ENCODE results near the gene FKBP2.

FKBP2 gene

DNA sequence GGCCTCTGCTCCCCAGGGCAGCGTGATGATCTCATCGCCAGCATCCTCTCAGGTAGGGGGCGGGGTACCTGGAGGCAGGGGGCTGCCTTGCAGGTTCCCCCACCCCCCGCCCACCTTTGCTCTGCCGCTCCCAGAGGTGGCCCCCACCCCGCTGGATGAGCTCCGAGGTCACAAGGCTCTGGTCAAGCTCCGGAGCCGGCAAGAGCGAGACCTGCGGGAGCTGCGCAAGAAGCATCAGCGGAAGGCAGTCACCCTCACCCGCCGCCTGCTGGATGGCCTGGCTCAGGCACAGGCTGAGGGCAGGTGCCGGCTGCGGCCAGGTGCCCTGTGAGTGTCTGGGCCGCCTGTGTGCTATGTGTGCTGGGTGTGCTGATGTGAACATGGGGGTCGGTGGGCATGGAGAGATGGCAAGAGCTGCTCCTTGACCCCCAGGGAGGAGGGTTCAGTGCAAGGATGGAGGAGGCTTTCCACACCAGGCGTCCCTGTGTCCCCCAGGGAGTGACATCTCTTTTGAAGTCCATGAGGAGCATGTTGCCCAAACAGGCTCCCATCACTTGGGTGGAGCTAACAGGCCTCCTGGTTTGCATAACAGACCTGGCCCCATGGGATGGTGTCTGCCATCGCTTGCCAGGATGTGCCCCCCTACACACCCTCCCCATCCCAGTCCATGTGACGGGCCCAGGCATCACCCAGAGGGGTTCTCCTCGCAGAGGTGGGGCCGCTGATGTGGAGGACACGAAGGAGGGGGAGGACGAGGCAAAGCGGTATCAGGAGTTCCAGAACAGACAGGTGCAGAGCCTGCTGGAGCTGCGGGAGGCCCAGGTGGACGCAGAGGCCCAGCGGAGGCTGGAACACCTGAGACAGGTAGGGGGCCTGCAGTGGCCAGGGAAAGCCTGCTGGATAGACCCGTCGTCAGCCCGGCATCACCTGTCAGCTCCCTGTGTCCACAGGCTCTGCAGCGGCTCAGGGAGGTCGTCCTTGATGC, 24.6 kb downstream of the FKBP2 start:
- no peak for DNase-seq

GRCh38 chr11:64266339-64266738, 25.4 kb downstream of the FKBP2 start:
- no peak for DNase-seq

- peak; percentile 46 for DNase-seq
Observed at GRCh38 chr11:64267207-64267945, 26.5 kb downstream of the FKBP2 start.

- no peak for DNase-seq
Observed at GRCh38 chr11:64268025-64268892, 27.4 kb downstream of the FKBP2 start.

GRCh38 chr11:64268893-64269539, 28.1 kb downstream of the FKBP2 start:
- DNase-seq, result no peak

DNA sequence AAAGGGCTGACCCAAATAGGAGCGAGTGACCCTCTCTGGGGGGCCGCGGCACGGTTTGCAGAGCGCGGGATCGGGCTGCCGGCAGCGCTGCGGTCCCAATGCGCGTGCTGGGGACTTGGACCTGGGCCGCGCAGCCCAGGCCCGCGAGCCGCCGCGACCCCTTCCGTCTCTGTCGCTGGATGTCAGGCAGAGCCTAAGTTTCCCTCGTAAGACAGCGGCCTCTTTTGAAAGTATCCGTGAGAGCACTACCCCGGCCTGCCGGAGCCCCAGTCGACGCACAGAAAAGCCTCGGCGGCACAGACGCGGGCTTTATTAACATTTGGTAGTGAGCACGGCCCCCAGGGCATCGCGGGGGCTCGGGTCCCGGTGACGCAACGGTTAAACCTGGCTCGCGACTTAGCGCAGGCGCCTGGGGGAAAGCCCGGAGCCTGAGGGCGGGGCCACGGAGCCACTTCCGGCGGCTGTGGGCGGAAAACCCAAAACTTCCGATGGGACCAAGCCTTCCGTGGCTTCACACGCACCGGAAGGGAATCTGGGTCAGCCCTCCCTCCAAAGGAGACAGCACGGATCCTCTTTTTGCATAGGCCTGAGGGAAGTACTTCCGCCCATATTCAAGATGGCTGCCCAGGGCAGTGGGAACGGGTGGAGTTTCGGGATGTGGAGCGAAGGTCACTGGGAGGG, 28.8 kb downstream of the FKBP2 start:
- DNase-seq, result peak; percentile 100

- no peak for DNase-seq
Observed at GRCh38 chr11:64275031-64275800, 34.3 kb downstream of the FKBP2 start.

DNA sequence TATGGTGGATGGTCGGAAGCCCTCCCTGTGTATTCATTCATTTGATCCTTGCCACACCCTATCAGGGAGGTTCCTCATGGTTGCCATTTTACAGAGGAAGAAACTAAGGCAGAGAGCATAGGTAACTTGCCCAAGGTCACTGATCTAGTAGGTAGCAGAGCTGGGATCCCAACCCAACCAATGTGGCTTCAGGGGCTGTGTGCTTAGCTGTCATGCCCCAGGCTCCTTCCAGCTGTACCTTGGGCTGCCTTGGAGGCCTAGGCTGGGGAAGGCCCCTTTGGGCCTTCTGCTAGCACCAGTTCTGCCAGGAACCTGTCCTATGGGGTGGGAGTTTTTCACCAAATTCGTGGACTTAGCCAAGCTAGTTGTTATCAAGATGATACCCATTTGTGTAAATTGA, 34.9 kb downstream of the FKBP2 start:
- no peak for DNase-seq

- no peak for DNase-seq
Observed at GRCh38 chr11:64276653-64277431, 35.9 kb downstream of the FKBP2 start.

- DNase-seq, result no peak
Observed at GRCh38 chr11:64278576-64279190, 37.8 kb downstream of the FKBP2 start.

DNA sequence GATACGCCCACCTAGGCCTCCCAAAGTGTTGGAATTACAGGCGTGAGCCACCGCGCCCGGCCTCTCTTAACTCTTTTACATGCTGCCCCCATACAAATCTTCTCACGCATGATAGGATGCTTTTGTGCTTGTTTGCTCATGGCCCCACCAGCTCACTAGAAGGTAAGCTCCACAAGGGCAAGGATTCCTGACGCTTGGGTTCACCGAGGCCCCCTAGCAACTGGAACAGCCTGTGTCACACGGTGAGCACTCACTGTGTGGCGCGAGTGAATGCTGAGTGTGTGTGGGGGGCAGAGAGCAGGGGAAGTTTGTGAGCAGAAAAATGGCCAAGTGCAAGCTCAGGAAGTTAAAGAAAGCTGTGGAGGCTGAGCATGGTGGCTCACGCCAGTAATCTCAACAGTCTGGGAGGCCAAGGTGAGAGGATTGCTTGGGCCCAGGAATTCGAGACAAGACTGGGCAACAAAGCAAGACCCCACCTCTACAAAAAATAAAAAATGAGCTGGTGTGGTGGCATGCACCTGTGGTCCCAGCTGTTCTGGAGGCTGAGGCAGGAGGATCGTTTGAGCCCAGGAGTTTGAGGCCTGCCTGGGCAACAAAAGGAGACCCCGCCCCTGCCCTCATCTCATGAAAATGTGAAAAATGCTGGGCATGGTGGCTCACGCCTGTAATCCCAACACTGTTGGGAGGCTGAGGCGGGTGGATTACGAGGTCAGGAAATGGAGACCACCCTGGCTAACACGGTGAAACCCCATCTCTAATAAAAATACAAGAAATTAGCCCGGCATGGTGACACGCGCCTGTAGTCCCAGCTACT, 41.3 kb downstream of the FKBP2 start:
- DNase-seq, result no peak

- DNase-seq, result no peak
Observed at GRCh38 chr11:64283092-64283491, 42.2 kb downstream of the FKBP2 start.

- peak; percentile 96 for DNase-seq
Observed at GRCh38 chr11:64284048-64284961, 43.4 kb downstream of the FKBP2 start, which contains the start of gene BAD. Gene BAD (minus strand): TSS chr11:64284665. CDS start chr11:64284368, 297 bp downstream.

DNA sequence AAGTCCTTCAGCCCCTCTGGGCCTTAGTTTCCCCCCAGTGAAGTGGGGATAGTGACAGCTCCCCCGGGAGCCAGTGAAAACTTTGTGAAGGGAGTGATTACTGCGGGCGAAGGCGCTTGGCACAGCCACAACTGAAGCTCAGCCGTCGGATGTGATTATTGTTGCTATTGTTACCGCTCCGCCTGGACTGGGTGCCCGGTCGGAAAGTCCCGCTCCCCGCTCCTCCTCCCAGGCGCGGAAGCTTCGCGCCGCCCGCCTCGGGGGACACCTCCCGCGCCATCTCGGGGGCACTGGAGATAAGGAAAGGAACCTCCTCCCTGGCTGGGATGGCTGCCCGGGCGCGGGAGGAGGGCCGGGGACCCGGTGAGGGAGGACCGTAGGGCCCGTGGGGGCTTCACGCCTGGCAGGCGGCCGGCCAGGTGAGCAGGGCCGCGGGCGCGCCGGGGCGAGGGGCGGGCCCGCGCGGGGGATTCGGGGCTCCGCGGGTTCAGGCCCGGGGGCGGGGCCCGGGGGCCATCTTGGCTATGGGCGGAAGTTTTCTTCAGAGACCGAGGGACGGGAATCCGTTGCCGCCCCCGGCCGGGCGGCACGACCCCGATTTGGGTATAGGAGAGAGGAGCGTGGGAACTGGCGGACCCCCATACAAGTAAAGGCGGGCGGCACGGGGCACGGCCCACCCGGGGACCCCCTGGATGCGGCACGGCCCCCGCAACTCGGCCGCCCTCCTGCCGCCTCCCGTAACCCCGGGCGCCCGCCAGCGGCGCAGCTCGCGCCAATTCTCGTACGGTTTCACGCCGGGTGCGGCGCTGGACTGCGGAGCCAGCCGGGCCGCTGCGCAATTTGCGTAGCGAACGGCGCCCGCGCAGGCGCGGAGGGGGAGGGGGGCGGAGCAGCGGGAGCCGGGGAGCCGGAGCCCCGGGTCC, 44.3 kb downstream of the FKBP2 start, which contains the start of gene GPR137:
Gene GPR137, plus strand, starts transcription at position 887 of the 923 bp plus-strand sequence. CDS start 677 bp downstream, outside the sequence.
- peak; percentile 87 for DNase-seq

DNA sequence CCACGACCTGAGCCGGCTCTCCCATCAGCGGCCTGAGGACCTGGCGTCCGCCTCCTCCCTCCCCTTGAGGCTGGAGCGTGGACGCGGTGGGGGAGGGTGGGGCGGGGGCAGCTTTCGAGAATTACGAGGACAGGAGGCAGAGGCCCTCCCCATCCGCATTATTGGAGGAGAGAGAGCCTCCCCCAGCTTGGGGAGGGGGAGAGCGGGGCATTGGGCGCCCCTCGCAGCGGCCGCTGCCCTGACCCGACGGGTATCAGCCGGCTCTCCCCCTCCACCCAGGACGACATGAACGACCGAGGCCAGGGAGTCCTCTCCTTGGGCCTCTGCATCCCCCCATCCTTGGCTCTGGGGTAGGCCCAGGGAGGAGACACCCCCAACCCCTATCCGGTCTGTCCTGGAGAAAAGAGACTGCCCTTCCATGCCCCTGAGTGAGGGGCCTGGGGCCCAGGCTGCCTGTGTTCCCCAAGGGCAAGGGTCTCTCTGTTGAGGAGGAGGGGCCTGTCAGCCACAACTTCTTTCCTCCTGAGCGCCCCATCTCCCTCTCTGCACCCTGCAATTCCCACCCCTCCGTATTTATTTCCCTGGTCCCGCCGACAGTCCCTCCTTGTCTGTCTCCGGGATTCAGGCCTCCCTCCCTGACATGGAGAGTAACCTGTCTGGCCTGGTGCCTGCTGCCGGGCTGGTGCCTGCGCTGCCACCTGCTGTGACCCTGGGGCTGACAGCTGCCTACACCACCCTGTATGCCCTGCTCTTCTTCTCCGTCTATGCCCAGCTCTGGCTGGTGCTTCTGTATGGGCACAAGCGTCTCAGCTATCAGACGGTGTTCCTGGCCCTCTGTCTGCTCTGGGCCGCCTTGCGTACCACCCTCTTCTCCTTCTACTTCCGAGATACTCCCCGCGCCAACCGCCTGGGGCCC, 45.2 kb downstream of the FKBP2 start:
- DNase-seq, result peak; percentile 75
